Osteocyte (in vitro differentiated cells): ENCODE results near the gene PRKAG3. TPM values are rescaled to one million over a fixed set of nuclear protein-coding genes. Genes with fewer than 3 reads are reported as not detected.

Experiments used
- DNase-seq: peaks from one replicate; pipeline ENCODE4 v3.0.0; 2021; ENCODE audit warnings: mixed read lengths; ENCODE audit not compliant: unreplicated experiment; ENCODE audit errors: extremely low spot score
- H3K27ac Mint-ChIP-seq: one replicate; pipeline ENCODE4 v1.8.0; 2021; ENCODE audit warnings: mild to moderate bottlenecking, mixed read lengths; ENCODE audit not compliant: unreplicated experiment
- H3K27me3 Mint-ChIP-seq: one replicate; pipeline ENCODE4 v1.8.0; 2021; ENCODE audit warnings: mixed read lengths; ENCODE audit not compliant: unreplicated experiment
- H3K36me3 Mint-ChIP-seq: one replicate; pipeline ENCODE4 v1.8.0; 2021; ENCODE audit warnings: mixed read lengths; ENCODE audit not compliant: unreplicated experiment
- H3K4me1 Mint-ChIP-seq: one replicate; pipeline ENCODE4 v1.8.0; 2021; ENCODE audit warnings: mixed read lengths; ENCODE audit not compliant: unreplicated experiment
- H3K4me3 Mint-ChIP-seq: one replicate; pipeline ENCODE4 v1.8.0; 2021; ENCODE audit warnings: mild to moderate bottlenecking, moderate library complexity, mixed read lengths; ENCODE audit not compliant: unreplicated experiment
- H3K9me3 Mint-ChIP-seq: one replicate; pipeline ENCODE4 v1.8.0; 2021; ENCODE audit warnings: mixed read lengths; ENCODE audit not compliant: unreplicated experiment
- total RNA-seq: library from RNA; stranded (reverse); gene quantifications from 2 replicates; pipeline ENCODE4 v1.2.1, GENCODE V29; 2021
- TF ChIP-seq, protein P1 (sequence below): fragments of 200-600 bp; sonication (generic); IDR thresholded peaks from 2 replicates; pipeline ENCODE4 v1.5.0; 2021; ENCODE audit warnings: antibody characterized with exemption, mild to moderate bottlenecking, moderate library complexity

PRKAG3 gene
- total RNA-seq, 1 donor from 2014 or later: not detected

DNA sequence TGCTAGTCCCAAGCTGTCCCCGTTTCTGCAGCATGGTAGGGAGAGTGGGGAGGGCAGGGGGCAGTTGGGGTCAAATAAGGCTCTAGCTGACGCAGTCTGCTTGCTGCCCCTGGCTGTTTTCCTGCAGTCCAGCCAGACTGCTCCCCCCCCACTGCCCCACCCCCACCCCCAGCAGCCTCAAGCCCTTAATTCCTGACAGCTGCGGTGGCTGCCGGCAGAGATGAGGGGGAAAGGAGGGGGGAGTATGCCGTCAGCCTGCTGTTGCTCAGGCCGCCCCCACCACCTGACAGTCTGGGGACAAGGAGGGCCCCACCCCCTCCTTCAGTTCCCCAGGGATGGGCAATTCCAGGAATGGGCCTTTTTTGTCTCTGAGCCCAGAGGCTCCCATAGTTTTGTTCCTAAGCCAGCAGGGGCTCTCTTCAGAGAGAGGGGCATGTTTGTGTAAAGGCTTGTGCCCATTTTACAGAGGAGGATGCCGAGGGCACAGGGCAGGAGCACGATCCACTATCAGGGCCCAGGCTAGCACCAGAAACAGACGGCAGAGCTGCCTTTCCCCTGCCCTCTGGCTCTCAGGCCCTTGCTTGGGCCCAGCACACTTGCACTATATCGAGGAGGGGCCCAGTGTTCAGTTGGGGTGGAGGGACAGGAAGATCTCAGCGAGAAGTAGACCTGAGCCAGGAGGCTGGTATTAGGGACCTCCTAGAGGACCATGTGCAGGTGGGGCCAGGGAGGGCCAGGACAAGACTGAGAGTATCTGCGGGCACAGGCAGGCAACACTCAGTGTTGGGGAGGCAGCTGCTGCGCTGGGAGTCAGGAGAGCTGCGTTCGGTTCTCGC is 47.5 kb upstream of the PRKAG3 start:
- H3K27me3 Mint-ChIP-seq: peaks cover 60% of the 10 kb centered on the region
- H3K4me3 Mint-ChIP-seq: no peak overlapping the region
- no peaks in the 10 kb centered on the region for H3K36me3 Mint-ChIP-seq
- peaks cover 17% of the 10 kb centered on the region for H3K4me1 Mint-ChIP-seq
- TF ChIP-seq, protein P1, sequence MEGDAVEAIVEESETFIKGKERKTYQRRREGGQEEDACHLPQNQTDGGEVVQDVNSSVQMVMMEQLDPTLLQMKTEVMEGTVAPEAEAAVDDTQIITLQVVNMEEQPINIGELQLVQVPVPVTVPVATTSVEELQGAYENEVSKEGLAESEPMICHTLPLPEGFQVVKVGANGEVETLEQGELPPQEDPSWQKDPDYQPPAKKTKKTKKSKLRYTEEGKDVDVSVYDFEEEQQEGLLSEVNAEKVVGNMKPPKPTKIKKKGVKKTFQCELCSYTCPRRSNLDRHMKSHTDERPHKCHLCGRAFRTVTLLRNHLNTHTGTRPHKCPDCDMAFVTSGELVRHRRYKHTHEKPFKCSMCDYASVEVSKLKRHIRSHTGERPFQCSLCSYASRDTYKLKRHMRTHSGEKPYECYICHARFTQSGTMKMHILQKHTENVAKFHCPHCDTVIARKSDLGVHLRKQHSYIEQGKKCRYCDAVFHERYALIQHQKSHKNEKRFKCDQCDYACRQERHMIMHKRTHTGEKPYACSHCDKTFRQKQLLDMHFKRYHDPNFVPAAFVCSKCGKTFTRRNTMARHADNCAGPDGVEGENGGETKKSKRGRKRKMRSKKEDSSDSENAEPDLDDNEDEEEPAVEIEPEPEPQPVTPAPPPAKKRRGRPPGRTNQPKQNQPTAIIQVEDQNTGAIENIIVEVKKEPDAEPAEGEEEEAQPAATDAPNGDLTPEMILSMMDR: no peak
- no peak for DNase-seq
- H3K27ac Mint-ChIP-seq: no peak overlapping the region
- no peaks in the 10 kb centered on the region for H3K9me3 Mint-ChIP-seq

DNA sequence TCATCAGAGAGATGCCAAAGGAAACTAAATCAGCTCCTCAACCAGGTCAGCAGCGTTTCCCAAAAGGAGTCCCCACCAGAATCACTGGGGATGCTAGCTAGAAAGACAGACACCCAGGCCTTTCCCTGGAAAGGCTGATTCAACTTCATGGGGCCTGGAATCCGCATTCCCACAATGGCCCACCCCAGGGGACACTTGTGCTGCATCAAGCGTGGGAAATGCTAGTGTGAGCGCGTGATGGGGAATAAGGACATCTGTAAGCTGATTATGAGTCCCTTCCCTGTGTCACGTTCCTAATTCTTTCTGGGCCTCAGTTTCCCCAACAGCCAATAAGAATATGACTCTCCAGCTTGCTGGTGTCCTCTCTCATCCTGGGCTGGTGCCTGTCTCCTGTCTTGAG is 46.9 kb upstream of the PRKAG3 start:
- no peak for DNase-seq
- H3K9me3 Mint-ChIP-seq: no peaks in the 10 kb centered on the region
- H3K27ac Mint-ChIP-seq: no peak overlapping the region
- no peaks in the 10 kb centered on the region for H3K36me3 Mint-ChIP-seq
- TF ChIP-seq, protein P1: no peak
- peaks cover 61% of the 10 kb centered on the region for H3K27me3 Mint-ChIP-seq
- H3K4me3 Mint-ChIP-seq: no peak overlapping the region
- H3K4me1 Mint-ChIP-seq: peaks cover 14% of the 10 kb centered on the region

DNA sequence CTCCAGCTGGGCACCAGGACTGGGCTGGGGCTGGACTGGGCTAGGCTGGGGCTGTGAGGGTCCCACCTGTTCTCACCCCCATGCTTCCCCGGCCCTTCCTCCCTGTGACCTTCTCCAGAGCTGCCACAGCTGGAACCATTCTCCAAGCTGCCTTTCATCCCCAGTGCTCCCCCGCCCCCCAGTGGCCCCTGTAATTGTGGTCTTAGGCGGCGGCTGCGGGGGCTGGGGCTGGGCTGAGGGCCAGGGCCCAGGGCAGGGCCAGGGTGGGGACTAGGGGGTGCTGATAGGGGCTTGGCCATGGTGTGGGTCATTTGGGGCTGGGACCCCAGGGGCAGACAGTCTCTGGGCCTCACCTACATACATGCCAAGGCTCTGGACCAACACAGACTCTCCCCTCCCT is 46.3 kb upstream of the PRKAG3 start:
- no peaks in the 10 kb centered on the region for H3K36me3 Mint-ChIP-seq
- no peak overlapping the region for H3K4me3 Mint-ChIP-seq
- no peaks in the 10 kb centered on the region for H3K9me3 Mint-ChIP-seq
- peaks cover 62% of the 10 kb centered on the region for H3K27me3 Mint-ChIP-seq
- no peak overlapping the region for H3K27ac Mint-ChIP-seq
- no peak for DNase-seq
- TF ChIP-seq, protein P1: no peak
- H3K4me1 Mint-ChIP-seq: peaks cover 13% of the 10 kb centered on the region

DNA sequence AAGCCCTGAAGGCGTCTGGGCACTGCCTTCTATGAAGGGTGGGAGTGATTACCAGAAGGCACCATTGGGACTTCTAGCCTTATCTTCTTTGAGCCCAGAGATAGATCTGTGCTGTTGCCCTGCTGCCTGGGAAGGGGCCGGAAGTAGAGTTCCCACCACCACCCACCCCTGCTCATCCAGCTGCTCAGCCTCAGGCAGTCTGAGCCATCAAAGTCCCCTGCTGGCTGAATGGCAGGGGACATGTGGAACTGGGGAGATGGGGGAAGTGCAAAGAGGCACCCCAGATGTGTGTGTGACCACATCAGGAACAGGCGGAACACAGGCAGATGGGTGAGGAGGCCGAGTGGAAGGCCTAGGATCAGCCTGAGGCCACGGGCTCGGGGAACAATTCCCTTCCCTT is 45.7 kb upstream of the PRKAG3 start:
- peaks cover 13% of the 10 kb centered on the region for H3K4me1 Mint-ChIP-seq
- peaks cover 62% of the 10 kb centered on the region for H3K27me3 Mint-ChIP-seq
- no peaks in the 10 kb centered on the region for H3K36me3 Mint-ChIP-seq
- TF ChIP-seq, protein P1: no peak
- H3K27ac Mint-ChIP-seq: no peak overlapping the region
- no peaks in the 10 kb centered on the region for H3K9me3 Mint-ChIP-seq
- DNase-seq: no peak
- no peak overlapping the region for H3K4me3 Mint-ChIP-seq

DNA sequence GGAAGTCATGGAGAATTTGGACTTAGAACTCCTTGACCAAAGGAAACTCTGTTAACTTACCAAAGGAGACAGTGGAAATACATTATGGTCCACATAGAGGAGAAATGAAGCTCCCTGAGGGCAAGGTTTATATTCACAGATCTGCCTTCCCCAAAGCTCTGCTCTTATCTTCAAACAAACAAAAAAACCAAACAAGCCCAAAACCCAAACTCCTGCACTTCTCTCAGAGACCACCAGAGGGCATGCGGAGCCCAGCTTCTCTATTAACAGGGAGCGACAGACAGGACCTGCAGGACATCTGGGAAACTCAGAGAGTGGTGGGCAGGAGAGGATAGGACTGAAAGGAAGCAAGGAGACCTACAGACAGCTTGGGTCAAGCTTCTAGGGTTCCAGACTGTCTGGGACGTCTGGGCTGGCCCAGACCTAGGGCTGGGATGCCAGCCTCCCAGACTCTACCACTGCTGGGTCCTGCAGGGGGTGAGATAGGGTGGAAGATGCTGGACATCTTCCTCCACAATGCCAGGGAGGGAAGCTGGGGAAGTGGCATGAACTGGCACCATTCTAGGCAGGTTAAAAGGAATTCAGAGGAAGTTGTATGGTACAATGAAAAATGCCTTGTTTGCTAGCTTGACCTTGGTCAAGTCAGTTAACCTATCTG is 45.1 kb upstream of the PRKAG3 start:
- DNase-seq: no peak
- no peaks in the 10 kb centered on the region for H3K36me3 Mint-ChIP-seq
- H3K4me3 Mint-ChIP-seq: no peak overlapping the region
- no peak overlapping the region for H3K27ac Mint-ChIP-seq
- H3K9me3 Mint-ChIP-seq: no peaks in the 10 kb centered on the region
- H3K4me1 Mint-ChIP-seq: peaks cover 13% of the 10 kb centered on the region
- peaks cover 62% of the 10 kb centered on the region for H3K27me3 Mint-ChIP-seq
- TF ChIP-seq, protein P1: peak; percentile 94
